Measurements from ENCODE around the gene GTF2I. TPM values are rescaled to one million over a fixed set of nuclear protein-coding genes. Genes with fewer than 3 reads are reported as not detected.

GTF2I gene
- total and polyA plus RNA-seq, 9 donors, result 49.7 to 232 (median 204) TPM

DNA sequence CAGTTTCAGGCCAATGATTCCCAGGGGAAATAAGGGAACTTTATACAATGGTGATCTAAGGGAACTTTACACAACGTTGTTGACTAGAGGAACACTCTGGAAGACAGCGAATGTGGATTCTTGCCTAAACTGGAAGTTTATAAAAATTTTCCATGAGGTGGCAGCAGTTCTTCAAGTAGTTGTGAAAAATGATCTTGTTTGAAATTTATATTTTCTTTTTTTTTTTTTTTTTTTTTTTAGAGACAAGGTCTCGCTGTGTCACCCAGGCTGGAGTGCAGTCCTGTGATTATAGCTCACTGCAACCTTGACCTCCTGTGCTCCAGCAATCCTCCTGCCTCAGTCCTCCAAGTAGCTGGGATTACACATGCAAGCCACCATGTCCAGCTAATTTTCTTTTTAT, 32.1 kb upstream of the GTF2I start:
- peaks cover 5% of the 10 kb centered on the region for H3K4me1 ChIP-seq (ENCODE audit: insufficient read depth)

DNA sequence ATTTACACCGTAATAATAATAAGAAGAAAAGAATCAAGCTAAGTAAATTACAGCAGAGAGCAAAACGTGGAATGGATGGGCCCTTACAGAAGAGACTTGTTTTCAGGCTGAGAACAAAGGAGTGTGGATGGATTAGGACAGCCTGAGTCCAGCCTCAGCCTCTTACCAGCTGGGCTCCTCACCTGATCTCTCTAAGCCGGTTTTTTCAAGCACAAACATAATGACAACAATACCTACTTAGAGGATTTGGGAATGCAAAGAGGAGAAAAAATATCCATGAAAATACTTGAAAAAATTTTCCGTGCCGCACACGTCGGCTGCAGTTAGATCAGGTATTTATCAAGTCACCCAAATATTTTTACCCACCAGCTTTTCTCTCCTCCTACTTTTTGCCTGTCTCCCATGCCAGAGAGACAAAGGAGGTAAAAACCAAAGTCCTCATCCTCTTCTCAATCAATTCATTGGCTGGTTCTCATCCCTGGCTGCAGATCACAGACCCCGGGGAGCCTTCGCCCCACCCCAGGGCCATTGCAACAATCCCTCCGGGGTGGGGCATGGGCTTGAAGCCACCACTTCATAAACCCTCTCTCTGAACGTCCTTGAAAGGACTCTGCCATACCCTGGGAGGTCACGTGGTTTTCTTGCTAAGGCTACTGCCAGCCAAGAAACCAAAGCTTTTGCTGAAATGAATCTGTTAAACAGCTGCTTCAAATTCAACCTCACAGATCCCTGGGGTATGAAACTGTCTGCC, 29.7 kb upstream of the GTF2I start:
- Histone ChIP-seq H3K4me1 (ENCODE audit: insufficient read depth) (peaks cover 5% of the 10 kb centered on the region), H3K4me3 (no peak overlapping the region), H3K27ac (peak overlapping the region in 1 of 2 donors; percentile 34), H3K36me3 (no peaks in the 10 kb centered on the region), H3K27me3 (no peaks in the 10 kb centered on the region), H3K9me3 (no peaks in the 10 kb centered on the region)
- WGBS, 3 donors, result 13 to 22% (median 14%) methylated on average over 12 of the region's 12 CpGs
- peak; percentile 51 to 70 (median 62) for DNase-seq
- intact Hi-C loops (cut with DNase I), result loop anchor here in 1 of 4 donors (2.0 to 10.0 kb wide), 2 partner anchors 29 to 77 kb away; partner anchors contain the start of gene GTF2I
- TF ChIP-seq POLR2A (IDR thresholded peaks at IDR 0.05) (no peak), EP300 (IDR thresholded peaks at IDR 0.05) (no peak)
- TF ChIP-seq, protein P1, sequence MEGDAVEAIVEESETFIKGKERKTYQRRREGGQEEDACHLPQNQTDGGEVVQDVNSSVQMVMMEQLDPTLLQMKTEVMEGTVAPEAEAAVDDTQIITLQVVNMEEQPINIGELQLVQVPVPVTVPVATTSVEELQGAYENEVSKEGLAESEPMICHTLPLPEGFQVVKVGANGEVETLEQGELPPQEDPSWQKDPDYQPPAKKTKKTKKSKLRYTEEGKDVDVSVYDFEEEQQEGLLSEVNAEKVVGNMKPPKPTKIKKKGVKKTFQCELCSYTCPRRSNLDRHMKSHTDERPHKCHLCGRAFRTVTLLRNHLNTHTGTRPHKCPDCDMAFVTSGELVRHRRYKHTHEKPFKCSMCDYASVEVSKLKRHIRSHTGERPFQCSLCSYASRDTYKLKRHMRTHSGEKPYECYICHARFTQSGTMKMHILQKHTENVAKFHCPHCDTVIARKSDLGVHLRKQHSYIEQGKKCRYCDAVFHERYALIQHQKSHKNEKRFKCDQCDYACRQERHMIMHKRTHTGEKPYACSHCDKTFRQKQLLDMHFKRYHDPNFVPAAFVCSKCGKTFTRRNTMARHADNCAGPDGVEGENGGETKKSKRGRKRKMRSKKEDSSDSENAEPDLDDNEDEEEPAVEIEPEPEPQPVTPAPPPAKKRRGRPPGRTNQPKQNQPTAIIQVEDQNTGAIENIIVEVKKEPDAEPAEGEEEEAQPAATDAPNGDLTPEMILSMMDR (IDR thresholded peaks at IDR 0.05), result no peak

More for the DNA sequence above, 32.1 kb upstream of the GTF2I start:
- H3K4me3 ChIP-seq, result no peak overlapping the region
- H3K27ac ChIP-seq, result no peak overlapping the region
- peak in 1 of 5 donors; percentile 29 for DNase-seq
- 0 to 1% (median 1%) methylated on average over 3 of the region's 3 CpGs for WGBS, 3 donors
- intact Hi-C loops (cut with DNase I), result loop anchor here in 1 of 4 donors (10.0 kb wide), 1 partner anchor 79 kb away; no protein-coding TSS in a partner anchor
- TF ChIP-seq EP300 (IDR thresholded peaks at IDR 0.05), result no peak
- TF ChIP-seq POLR2A (IDR thresholded peaks at IDR 0.05), result no peak
- TF ChIP-seq, protein P1 (IDR thresholded peaks at IDR 0.05), result no peak
- no peaks in the 10 kb centered on the region for H3K27me3 ChIP-seq
- no peaks in the 10 kb centered on the region for H3K9me3 ChIP-seq
- H3K36me3 ChIP-seq, result no peaks in the 10 kb centered on the region

DNA sequence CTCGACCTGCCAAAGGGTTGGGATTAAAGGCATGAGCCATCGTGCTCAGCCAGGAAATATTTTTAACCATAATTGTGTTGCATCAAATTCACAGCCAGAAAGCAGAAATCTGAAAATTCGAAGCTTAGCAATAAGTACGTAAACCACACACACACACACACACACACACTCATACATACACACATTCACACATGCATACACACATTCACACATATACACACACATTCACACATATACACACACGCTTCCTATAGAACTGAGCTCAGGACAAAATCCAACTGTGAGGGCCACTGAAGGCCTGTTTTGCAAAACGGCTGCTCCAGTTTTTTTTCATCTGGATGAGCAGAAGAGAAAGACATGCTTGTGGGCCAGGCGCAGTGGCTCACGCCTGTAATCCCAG, 25.0 kb upstream of the GTF2I start:
- H3K36me3 ChIP-seq, result no peaks in the 10 kb centered on the region
- DNase-seq, result no peak
- H3K27ac ChIP-seq, result no peak overlapping the region
- 68 to 70% (median 69%) methylated on average over 8 of the region's 8 CpGs for WGBS, 3 donors
- H3K4me1 ChIP-seq (ENCODE audit: insufficient read depth), result peaks cover 6% of the 10 kb centered on the region
- H3K4me3 ChIP-seq, result no peak overlapping the region
- intact Hi-C loops (cut with DNase I), result no loop called here
- no peaks in the 10 kb centered on the region for H3K9me3 ChIP-seq
- H3K27me3 ChIP-seq, result no peaks in the 10 kb centered on the region
- TF ChIP-seq POLR2A (IDR thresholded peaks at IDR 0.05), result no peak
- TF ChIP-seq EP300 (IDR thresholded peaks at IDR 0.05), result no peak
- TF ChIP-seq, protein P1 (IDR thresholded peaks at IDR 0.05), result no peak

DNA sequence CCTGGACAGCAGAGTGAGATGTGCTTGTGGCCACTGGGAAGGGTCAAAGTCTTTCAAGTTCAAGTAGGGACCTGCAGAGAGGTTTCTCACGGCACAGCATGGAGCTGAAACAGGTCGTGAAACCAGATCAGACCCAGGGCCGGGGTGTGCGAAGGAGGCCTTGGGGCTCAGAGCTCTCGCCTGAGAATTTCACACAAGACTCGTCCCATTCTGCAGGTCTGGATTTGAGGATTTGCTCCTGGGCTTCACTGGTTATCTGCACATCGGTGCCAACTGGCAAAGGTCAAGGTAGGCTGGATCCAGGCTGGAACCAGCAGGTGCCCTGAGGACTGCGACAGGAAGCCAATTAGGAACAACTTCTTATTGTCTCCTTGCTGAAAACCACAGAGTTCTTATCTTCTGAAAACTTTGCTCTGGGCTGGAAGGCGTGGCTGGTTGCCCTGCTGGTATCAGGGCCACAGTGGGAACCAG, 24.0 kb upstream of the GTF2I start:
- Histone ChIP-seq H3K4me3 (no peak overlapping the region), H3K4me1 (ENCODE audit: insufficient read depth) (peaks cover 2% of the 10 kb centered on the region), H3K27ac (no peak overlapping the region), H3K27me3 (no peaks in the 10 kb centered on the region), H3K36me3 (no peaks in the 10 kb centered on the region), H3K9me3 (no peaks in the 10 kb centered on the region)
- DNase-seq, result no peak
- TF ChIP-seq, protein P1 (IDR thresholded peaks at IDR 0.05), result no peak
- TF ChIP-seq EP300 (IDR thresholded peaks at IDR 0.05) (no peak), POLR2A (IDR thresholded peaks at IDR 0.05) (no peak)
- intact Hi-C loops (cut with DNase I), result no loop called here
- WGBS, 3 donors, result 86 to 92% (median 90%) methylated on average over 9 of the region's 9 CpGs
